HG02571 (cell line): ENCODE data around the gene IGFBP2.

Source experiments
- ATAC-seq: cut with Tn5 transposase; IDR thresholded peaks from one replicate; pipeline ENCODE4 v1.9.1; 2021; ENCODE audit warnings: mild to moderate bottlenecking, moderate library complexity; ENCODE audit not compliant: unreplicated experiment

IGFBP2 gene

DNA sequence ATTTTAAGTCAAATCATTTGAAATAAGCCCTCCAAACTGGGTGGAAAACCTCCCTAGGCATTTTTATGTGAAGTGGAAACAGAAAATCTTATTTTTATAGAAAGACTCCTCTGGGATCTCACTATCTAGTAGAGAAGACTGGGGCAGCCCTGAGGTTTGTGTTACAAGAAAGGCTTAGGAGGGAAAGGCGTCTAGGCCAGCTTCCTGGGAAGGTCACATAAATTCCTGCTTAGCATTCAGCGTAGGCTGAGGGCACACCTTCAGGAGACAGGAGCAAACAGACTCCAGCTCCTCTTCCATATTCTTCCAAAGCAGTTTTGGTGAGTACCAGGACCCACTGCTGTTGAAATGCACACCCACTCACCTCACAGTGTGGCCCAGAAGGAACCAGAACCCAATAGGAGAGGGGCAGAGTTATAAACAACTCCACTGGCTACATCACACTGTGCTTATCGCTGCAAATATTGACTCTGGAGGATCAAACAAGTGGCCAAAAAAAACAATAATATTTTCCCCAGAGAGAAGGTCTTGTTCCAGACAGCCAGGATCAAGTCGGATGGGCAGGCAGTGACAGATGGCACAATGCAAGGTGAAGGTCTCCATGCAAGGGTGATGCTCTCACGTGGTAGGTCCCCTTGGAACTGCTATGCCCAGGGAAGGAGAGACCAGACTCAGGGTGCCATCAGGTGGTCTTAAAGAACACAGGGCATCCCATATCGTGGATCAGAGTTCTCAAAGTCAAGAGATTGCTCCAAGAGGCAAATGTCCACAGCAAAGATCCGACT is 17.7 kb upstream of the IGFBP2 start:
- ATAC-seq = no peak

DNA sequence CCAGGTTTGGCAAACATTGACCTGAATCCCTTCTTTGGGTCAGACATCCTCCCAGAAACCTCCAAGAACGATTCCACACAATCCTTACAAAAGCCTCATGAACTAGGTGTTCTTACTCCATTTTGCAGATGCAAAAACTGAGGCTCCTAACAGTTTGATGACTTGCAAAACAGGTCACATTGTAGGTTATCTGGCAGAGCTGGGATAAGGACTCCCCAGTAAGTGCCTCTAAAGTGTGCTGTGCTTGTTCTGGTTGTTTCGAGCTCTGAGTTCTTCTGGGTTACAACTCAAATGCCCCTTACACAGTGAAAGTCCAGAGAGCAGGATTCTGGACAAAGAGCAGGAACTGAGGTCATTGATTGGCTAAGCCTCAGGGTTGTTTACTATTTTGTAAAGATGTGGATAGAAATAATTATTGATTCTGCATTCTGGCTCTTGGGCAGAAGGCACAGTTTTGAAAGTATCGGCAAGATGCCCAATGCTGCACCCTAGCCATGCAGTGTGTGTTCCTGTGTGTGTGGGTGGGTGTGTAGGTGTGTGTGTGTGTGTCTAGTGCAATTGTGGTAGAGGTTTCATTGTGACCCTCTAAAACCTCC is 17.0 kb upstream of the IGFBP2 start:
- no peak for ATAC-seq

DNA sequence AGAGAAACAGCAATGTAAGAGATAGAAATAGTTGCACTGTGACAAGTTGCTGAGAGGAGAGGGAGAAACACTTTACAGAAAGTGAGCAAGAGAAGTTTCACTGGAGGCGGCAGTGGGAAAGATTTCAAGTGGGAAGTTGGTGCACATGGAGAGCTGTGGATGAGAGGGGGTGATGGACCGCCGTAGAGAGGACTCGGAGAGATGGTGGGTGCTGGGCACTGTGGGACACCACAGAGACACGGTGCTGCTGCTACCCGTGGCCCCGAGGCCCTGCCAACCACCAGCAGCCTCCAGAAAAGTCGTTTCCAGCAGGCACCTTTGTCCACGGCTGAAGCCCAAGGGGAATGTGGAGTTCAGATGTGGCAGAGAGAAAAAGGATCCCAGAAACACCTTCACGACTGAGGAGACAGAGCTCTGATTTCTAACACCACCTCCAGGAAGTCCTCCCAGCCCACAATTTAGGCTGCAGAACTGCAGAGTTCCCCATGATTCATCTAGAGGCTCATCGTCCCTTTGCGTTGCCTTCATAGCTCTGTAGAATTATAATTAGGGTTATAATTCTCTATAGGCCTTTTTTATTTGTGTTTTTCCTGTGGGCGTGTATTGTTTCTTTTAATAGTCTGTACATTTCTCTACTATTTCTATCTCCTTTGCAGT is 15.9 kb upstream of the IGFBP2 start:
- no peak for ATAC-seq

DNA sequence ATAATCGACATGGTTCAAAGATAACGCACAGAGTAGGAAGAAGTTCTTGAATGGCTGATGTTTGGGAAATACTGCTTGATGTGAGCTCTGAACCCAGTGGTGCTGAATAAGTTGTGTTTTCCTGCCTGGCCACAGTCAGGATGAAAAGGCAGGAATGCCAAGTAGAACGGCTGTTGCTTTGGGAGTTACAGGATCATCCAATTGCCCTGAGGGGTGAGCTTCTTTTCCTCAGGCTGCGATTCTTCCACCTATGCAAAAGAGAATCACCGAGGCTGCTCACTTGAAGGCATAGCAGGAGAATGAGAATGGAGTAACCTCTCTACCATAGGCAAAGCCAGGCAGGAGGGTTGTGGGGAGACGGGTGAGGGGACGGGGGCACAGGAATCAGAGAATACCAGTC is 14.4 kb upstream of the IGFBP2 start:
- no peak for ATAC-seq

DNA sequence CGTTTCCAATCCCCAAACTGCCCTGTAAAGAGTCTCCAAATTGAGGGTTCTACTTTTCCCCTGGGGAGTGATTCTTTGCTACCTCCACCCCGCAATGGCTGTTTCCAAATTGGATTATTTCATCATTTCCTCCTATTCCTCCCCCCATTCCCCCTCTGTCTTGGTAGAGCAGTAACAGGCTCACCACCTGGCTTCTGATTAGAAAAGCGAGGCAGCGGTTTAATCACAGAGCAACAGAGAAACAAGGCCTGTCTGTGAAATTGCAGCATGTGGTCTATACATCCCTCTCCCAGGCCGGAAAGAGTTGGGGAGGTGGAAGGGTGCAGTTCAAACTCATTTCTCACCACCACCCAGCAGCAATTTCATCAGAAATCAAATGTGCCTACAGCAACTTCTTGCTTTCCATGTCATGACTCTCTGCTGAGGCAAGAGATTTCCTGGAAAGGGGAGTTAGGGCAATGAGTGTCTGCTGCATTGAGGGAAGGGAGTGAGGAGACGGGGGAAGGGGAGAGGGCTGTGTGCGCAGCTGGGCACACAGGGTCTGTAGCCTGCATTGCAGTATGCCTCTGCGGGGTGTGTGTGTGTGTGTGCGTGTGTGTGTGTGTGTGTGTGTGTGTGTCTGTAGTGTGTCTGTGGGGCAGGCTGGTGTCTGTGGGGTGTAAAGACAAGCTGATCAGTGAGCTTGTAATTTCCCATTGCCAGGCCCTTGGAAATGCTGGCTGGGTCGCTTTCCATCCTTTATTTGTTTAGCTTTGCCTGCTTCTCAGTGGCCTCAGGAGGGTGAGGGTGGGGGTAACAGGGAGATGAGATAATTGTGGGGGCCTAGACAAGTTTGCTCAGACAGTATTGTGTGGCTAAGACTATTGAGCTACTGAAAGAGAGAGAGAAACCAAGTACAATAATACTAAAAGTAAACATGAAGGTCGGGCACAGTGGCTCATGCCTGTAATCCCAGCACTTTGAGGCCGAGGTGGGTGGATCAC is 13.5 kb upstream of the IGFBP2 start:
- no peak for ATAC-seq

DNA sequence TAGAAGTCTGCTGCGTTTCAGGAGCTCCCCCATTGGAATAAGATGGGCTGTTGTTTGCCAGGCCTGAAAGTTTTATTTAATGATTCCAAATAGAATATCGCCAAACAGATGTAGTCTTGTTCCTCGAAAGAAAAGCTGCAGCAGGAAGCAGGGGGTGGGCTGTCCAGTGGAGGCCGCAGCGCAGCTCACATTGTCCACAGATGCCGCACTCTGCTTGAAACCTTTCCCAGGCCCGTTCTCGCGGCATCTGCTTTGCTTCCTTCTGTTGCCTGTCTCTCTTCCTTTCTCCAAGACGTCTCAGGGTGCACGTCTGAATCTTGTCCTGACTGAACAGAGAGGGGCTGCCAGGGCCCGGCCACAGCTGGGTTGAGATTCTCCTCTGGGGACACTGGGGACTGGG is 12.4 kb upstream of the IGFBP2 start:
- ATAC-seq = no peak

DNA sequence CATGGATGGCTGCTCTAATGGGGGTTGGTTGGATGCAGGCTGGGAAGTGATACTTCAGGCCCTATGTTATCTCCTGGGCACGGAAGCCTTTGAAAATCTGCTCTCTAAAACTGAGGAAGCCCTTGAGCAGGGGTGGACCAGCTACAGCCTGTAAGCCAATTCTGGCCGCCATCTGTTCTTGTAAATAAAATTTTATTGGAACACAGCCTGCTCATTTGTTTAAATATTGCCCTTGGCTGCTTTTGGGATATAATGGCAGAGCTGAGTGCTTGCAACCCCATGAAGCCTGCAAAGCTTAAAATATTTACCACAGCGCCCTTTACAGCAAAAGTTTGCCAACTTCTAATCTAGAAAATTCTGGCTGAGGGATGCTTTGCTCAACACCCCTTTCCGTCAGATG is 11.9 kb upstream of the IGFBP2 start:
- ATAC-seq = no peak

DNA sequence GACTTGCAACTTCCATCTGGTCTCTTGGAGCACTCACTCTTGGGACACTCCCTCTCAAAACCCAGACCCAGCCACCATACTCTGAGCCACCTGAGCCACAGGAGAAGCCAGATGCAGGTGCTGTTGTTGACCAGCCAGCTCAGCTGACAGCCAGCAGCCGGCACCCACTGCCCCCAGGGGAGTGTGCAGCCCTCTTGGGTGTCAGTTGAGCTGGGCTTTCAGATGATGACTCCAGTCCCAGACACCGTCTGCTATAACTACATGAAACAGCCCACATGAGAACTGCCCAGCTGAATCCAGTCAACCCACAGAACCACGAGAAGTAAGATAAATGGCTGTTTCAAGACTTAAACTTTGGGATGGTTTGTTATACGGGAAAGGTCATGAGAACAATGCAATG is 10.7 kb upstream of the IGFBP2 start:
- no peak for ATAC-seq

DNA sequence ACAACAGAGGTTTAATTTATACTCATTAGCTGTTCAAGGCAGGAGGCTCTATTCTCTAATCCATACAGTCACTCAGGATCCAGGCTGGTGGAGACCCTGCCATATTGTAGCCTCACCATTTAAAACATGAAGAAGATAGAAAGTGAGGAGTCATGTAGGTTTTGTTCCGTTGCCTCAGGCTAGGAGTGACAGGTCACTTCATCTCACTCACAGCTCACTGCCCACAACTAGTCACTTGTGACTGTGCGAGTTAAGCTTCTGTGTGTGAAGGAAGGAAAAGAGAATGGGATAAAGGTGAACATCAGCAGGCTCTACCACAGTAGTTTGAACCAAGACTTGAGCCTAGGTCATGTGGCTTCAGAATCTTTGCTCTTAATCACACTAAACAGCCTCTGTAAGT is 9.0 kb upstream of the IGFBP2 start:
- no peak for ATAC-seq

DNA sequence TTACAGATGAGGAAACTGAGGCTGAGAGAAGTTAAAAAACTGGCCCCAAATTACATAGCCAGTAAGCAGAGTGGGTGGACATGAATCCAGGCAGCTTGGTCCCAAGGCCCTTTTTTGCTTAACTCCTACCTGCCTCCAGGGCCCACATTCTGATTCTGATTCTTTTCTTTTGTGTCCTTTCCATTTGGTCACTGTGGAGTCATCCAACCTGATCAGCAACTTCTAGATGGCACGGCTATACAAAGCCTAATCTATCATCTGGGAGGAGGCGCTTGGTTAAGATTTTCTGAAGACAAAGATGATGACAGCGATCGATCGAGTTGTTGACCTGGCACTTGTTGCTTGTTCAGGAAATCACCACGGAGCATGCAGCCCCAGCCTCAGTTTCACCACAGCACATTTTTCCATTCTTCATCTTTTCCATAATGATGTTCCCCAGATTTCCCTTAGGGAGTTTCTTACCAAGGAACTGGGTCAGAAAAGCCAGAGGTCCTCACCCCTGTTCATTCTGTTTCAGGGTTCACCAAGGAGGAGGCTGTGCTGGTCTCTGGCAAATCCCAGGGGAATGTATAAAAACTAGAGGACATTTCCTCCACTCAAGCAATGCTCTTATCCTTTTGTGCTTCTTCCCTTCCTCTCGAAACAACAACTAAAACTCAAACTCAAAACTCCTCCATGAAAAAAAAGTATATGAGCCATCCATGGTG is 6.9 kb upstream of the IGFBP2 start:
- ATAC-seq = no peak

DNA sequence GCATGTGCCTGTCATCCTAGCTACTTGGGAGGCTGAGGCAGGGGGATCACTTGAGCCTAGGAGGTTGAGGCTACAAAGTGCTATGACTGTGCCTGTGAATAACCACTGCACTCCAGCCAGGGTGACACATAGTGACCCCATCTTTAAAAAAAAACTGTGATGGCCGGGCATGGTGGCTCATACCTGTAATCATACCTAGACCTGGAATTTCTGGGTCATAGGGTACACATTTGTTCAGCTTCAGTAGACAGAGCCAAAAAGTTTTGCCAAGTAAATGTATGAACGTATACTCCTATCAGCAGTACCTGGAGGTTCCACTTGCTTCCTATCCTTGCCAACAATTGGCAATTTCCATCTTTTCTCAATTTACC is 6.4 kb upstream of the IGFBP2 start:
- no peak for ATAC-seq

DNA sequence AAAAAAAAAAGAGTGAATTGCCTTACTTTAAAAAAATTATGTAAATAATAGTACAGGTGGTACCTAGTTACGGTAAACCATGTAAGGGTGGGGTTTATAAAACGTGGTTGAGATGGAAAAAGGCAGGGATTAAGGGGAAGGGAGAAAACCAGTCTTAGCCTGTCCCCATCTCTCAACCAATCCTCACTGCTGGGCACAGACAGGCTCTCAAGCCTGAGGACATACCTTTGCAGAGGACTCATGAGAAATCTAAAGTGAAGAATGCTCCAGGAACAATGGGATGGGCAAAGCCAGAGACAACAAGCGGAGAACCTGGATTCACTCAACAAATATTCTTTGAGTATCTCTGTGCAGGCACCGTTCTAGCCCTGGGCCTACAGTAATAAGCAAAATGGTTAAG is 3.4 kb upstream of the IGFBP2 start:
- ATAC-seq = no peak

DNA sequence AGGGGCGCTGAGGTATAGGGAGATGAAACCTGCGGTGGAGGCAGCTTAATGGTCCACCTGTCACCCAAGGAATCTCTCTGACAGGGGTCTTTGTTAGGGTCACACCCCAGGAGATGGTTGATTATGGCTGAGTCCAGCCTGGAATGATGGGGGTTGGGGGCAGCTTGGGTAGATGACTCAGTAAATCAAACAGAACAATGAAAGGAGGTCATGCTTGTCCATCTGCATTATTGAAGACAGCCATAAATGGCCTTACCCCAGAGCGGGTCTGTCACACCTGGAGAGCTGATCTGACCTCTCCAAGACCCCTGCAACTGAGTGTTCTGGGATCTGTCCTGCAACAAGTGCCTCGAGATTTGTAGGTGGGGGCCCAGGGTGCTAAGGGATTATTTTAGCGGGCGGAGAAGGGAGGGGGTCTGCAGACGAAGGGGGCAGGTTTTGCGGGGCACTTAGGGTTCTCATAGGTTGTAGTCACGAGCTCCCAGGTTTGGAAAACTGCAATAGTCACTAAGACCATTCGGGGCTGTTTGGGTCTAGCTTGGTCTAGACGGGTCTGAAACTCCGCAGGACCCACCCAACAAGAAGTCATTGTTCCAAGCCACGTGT is 771 bp upstream of the IGFBP2 start:
- no peak for ATAC-seq

DNA sequence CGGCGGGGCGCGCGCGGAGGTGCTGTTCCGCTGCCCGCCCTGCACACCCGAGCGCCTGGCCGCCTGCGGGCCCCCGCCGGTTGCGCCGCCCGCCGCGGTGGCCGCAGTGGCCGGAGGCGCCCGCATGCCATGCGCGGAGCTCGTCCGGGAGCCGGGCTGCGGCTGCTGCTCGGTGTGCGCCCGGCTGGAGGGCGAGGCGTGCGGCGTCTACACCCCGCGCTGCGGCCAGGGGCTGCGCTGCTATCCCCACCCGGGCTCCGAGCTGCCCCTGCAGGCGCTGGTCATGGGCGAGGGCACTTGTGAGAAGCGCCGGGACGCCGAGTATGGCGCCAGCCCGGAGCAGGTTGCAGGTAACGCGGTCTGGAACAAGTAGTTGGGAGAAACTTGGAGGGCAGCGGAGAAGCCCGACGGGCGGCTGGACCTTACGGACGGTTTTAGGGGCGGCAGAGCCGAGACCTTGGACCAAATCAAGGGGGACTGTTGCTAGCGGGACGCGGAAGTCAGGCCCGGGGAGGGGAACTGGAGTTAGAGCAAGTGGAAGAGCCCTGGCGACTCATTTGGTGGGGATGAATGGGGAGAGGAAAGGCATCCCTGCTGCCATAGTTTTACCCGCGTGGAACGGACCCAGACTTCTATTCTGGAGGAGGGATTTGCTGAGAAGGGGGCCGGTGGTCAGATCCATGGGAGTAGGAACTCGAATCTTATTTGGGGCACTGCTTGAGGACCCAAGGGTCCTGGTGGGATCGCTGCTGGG is 573 bp downstream of the IGFBP2 start:
- no peak for ATAC-seq

DNA sequence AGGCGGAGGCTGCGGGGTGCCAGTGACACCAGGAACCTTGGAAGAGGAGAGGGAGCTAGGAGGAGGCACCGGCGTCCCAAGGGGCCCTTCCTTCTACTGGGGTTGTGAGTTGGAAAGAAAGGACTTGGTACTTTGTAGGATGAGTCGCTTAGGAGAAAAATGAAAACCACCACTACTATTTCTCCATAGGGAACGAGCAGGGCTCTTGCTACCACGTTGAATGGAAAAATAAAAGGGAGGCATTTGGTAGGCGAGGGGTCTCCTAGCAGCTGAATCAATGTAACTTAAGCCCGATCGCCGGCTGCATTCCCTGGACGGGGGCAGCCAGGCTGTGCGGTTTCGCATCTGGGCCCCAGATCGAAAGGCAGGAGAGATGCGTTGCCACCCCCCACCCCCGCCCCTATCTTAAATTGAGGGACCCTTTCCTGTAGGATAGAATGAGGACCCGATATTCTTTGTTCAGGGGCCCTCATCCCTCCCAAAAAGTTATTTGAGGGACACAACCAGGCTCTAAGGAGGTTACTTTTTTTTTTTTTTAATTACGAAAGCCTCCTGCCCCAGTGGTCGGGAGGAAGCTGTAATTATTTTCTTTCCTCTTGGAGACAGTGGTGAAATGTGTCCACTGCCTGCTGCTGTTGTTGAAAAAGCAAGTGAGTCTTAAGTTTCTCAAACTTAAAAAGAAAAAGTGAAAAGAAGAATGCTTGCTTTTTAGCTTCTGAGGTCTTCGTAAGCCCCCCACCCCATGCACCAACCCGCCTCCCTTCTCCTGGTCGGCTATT is 1.3 kb downstream of the IGFBP2 start:
- ATAC-seq = no peak

DNA sequence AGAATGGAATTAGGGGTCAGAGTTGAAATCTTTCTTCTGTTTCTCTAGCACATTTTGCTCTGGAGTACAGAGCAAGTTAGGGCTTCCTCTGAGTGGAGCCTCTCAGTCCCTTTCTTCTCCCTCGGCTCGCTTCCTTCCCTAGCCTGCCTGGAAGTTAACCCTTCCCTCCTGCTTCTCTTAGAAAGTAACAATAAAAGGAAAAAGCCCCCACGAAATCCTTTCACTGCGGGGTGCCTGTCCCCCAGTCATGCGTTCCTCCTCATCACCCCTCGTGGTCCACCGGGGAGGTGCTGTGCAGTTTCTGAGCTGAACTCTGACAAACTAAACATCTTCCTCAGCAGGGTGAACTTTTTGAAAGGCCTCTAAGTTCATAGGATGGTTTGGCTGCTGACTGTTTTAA is 2.0 kb downstream of the IGFBP2 start:
- no peak for ATAC-seq

DNA sequence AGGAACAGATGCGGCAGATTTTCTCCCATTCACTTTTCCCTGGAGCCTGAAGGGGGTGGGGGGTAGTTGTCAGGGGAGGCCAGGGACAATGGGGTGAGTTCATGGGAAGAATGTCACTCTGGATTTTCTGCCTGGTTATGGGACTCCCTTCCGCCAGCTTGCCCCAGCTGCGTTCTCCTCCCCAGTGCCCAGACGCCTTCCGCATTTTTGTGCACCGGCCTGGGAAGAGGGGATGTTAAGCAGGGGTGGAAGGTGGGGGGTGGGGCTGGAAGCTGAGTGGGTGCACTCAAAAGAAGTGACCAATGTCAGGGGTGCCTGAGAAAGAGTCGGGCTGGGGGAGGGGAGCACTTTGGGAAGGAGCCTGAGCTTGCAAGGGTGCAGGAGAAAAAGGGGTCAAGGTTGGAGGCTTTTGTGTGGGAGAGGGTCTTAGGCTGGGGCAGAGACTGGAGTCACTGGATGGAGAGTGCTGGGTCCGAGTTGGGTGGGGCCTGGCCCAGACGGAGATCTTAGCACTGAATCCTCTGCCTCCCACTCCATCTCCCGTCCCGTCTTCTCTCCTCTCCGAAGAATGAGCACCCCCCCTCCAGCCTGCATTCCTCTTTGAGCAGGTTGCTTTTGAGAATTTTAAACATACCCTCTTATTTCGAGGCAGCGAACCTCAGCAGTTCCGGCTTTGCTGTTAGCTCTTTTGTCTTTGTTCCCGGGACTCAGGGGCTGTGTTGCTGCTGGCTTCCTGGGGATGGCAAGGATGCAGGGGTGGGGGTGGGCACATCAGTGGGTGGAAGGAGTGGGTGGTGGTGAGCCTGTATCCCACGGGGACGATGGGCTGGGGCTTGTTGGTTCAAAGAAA is 2.7 kb downstream of the IGFBP2 start:
- no peak for ATAC-seq
